IPS-15b (cell line): ENCODE data around the gene NTRK3.
"Not testable (repeated sequence)": the region's sequence is repeated elsewhere in the genome, so short reads cannot be mapped to it uniquely, and the experiment has no call there.

ENCODE experiments used
- H3K27me3 ChIP-seq: one replicate; pipeline ENCODE4 v1.6.1; 2013; ENCODE audit warnings: low read length; ENCODE audit not compliant: control insufficient read depth, insufficient read depth
- H3K36me3 ChIP-seq: one replicate; pipeline ENCODE4 v1.6.1; 2013; ENCODE audit warnings: low read length; ENCODE audit not compliant: control insufficient read depth, insufficient read depth
- H3K4me1 ChIP-seq: one replicate; pipeline ENCODE4 v1.6.1; 2013; ENCODE audit warnings: mild to moderate bottlenecking, low read length; ENCODE audit not compliant: control insufficient read depth, insufficient read depth
- H3K4me3 ChIP-seq: one replicate; pipeline ENCODE4 v1.5.1; 2013; ENCODE audit warnings: low read depth, low read length
- H3K9ac ChIP-seq: one replicate; pipeline ENCODE4 v1.6.1; 2013; ENCODE audit warnings: low read depth, mild to moderate bottlenecking, low read length
- H3K9me3 ChIP-seq: one replicate; pipeline ENCODE4 v1.6.1; 2013; ENCODE audit warnings: mild to moderate bottlenecking, low read length; ENCODE audit not compliant: control insufficient read depth, insufficient read depth

Gene NTRK3

GRCh38 chr15:88057836-88058235 lies 198.7 kb downstream of the NTRK3 start:
- Histone ChIP-seq H3K9me3 (no peaks in the 10 kb centered on the region), H3K4me1 (no peaks in the 10 kb centered on the region), H3K36me3 (no peaks in the 10 kb centered on the region), H3K4me3 (no peak overlapping the region), H3K9ac (no peak overlapping the region), H3K27me3 (no peaks in the 10 kb centered on the region)

DNA sequence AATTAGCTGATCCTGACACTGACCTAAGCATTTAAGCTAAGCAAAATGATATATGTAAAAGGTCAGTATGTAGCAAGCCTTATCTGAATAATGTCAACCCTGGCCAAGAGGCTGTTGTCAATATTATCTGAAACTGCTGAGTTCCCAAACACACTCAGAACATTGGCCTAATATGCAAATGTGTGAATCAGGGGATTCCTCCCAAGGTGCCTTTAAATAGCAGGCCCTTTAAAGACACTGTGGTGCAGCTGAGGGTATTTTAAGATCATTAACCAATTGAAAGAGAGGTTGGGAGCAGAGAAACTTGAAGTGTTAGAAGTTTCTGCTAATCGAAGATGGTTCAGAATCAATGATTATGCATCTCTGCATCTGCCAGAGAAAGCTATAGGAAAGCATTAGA lies 207.0 kb downstream of the NTRK3 start:
- no peaks in the 10 kb centered on the region for H3K9me3 ChIP-seq
- no peak overlapping the region for H3K9ac ChIP-seq
- H3K4me3 ChIP-seq, result no peak overlapping the region
- no peaks in the 10 kb centered on the region for H3K27me3 ChIP-seq
- peaks cover 7% of the 10 kb centered on the region for H3K4me1 ChIP-seq
- H3K36me3 ChIP-seq, result no peaks in the 10 kb centered on the region

DNA sequence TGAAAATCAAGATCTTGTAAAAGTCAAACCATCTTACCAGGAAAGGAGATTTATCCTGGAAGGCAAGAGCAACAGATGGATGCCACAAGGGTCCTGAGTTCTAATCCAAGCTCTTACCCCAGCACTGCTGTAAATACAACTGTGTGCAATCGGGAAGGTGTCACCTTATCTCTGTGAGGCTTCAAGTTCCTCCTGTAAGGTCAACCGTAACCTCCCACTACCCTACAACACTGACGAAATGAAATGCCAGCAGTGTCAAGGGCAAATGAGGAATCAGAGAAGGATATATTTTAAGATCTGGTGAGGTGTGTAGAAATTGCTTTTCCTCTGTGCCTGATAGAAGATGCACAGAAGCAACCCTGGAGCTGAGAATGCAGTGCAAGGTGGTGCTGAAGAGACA lies 207.8 kb downstream of the NTRK3 start:
- H3K9me3 ChIP-seq, result no peaks in the 10 kb centered on the region
- no peak overlapping the region for H3K9ac ChIP-seq
- H3K4me1 ChIP-seq, result peaks cover 7% of the 10 kb centered on the region
- no peak overlapping the region for H3K4me3 ChIP-seq
- H3K36me3 ChIP-seq, result no peaks in the 10 kb centered on the region
- H3K27me3 ChIP-seq, result no peaks in the 10 kb centered on the region

GRCh38 chr15:88048237-88048636 lies 208.3 kb downstream of the NTRK3 start:
- H3K27me3 ChIP-seq, result no peaks in the 10 kb centered on the region
- peaks cover 7% of the 10 kb centered on the region for H3K4me1 ChIP-seq
- no peak overlapping the region for H3K9ac ChIP-seq
- no peak overlapping the region for H3K4me3 ChIP-seq
- no peaks in the 10 kb centered on the region for H3K9me3 ChIP-seq
- H3K36me3 ChIP-seq, result no peaks in the 10 kb centered on the region

DNA sequence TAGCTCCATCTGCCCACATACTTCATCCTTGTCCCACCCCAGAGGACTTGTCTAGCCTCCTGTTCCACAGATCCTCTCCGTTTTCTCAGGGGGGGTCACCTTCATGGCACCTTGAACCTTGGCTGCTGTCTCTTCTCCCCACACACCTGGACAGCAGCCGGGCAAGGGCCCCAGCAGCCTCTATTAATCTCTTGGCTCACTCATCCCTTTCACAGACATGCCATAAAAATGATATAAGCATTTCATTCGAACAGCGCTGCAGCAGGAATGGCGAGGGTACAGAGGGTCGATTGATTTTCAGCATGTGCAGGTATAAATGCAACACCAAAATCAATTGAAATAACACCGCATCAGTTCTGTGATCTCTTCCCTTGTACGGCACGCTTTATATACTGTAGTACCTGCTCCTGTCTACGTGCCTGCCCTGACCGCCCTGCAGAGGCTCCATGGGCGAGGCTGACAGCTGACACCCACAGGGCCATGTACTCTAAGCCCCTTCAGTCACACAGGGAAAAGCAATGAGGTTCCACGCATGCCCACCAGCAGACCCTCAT lies 209.9 kb downstream of the NTRK3 start:
- Histone ChIP-seq H3K9ac (no peak overlapping the region), H3K9me3 (no peaks in the 10 kb centered on the region), H3K27me3 (no peaks in the 10 kb centered on the region), H3K4me1 (peaks cover 7% of the 10 kb centered on the region), H3K36me3 (no peaks in the 10 kb centered on the region), H3K4me3 (no peak overlapping the region)

DNA sequence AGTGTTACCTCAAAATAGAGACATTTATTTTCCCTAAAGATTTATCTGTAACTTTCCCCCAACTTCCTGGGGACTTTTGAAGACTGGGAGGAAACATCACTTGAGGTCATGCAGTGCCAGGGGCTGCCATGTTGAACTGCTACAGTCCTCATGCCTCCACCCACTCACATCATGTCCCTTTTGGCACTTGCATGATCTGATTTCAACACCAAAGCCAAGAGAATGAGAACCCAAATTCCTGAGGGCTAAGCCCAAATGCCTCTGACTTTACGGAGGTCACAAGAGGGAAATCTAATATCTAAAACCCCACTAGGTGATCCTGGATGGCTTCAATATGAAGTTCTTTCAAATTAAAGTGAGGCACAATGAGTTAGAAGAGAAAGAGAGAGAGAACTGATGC lies 213.1 kb downstream of the NTRK3 start:
- H3K4me1 ChIP-seq, result no peaks in the 10 kb centered on the region
- H3K36me3 ChIP-seq, result no peaks in the 10 kb centered on the region
- H3K4me3 ChIP-seq, result no peak overlapping the region
- no peaks in the 10 kb centered on the region for H3K9me3 ChIP-seq
- H3K27me3 ChIP-seq, result no peaks in the 10 kb centered on the region
- H3K9ac ChIP-seq, result no peak overlapping the region

DNA sequence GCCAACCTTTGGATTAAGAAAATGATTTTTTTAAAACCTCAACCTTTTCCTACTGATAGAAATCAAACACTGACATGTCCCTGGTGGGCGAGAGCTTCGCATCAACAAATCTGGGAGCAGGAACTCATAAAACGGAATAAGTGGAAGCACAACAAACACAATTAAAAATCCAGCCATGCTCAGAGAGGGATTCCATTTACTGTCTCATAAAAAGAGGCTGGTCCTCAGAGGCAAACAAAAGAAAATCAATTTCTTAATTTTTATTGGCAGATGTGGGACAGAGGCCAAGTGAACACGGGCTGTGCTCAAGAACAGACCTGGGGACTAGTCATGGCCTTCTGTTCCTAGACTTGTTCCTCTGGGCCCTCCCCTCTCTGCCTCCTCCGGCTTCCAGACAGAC lies 214.5 kb downstream of the NTRK3 start:
- Histone ChIP-seq H3K27me3 (no peaks in the 10 kb centered on the region), H3K9ac (no peak overlapping the region), H3K4me3 (no peak overlapping the region), H3K36me3 (no peaks in the 10 kb centered on the region), H3K9me3 (no peaks in the 10 kb centered on the region), H3K4me1 (no peaks in the 10 kb centered on the region)

DNA sequence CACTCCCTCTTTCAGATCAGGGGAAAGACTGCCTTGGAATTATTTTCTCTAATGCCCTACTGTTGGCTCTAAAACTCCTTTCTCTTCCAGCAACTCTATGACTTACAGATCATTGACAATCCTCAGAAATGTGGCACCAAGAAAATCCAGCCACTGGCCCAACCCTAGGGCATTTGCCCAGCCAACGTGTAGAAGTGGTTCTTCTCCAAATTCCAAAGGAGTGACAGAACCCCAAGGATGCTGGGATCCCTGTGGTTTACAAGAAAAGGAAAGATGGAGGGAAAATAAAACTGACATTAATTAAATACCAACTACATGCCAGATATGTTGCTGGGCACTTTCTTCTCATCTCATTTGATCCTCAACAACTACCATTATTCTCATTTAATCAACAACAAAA lies 216.0 kb downstream of the NTRK3 start:
- Histone ChIP-seq H3K27me3 (no peaks in the 10 kb centered on the region), H3K9me3 (no peaks in the 10 kb centered on the region), H3K4me1 (peaks cover 9% of the 10 kb centered on the region), H3K4me3 (no peak overlapping the region), H3K36me3 (no peaks in the 10 kb centered on the region), H3K9ac (no peak overlapping the region)

GRCh38 chr15:88038261-88038660 lies 218.3 kb downstream of the NTRK3 start:
- H3K36me3 ChIP-seq, result no peaks in the 10 kb centered on the region
- peaks cover 19% of the 10 kb centered on the region for H3K4me1 ChIP-seq
- H3K27me3 ChIP-seq, result no peaks in the 10 kb centered on the region
- no peak overlapping the region for H3K9ac ChIP-seq
- H3K4me3 ChIP-seq, result no peak overlapping the region
- H3K9me3 ChIP-seq, result no peaks in the 10 kb centered on the region

DNA sequence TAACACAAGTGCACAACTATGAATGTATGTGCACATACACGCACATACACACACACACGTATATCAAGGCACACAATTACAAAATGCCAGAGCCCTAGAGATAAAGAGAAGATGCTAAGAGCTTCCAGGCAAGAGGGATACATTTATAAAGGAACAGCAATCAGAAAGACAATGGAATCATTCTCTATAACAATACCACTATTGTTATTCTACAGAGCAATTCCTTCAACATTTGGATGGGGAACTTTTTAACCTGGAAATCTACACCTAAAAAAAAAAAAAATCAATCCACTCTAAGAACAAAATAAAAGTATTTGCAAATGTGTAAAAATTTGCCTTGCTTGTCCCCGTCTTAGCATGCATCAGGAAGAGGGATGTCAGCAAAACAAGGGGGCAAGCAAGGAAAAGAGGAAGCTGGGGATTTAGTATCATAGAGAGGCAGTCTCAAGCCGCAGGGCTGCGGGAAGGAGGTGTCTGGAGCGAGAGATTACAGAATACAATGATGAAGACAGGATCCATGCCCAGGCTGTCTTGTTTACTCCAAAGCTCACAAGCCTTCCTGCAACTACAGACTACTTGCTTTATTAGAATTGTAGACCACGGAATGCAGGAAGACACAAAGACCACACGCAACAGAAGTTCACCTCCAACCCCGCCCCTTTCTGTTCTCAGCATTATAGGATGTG lies 220.2 kb downstream of the NTRK3 start:
- Histone ChIP-seq H3K36me3 (no peaks in the 10 kb centered on the region), H3K27me3 (no peaks in the 10 kb centered on the region), H3K4me1 (peaks cover 19% of the 10 kb centered on the region), H3K9ac (no peak overlapping the region), H3K4me3 (no peak overlapping the region), H3K9me3 (no peaks in the 10 kb centered on the region)

- peaks cover 19% of the 10 kb centered on the region for H3K4me1 ChIP-seq
- no peaks in the 10 kb centered on the region for H3K9me3 ChIP-seq
- no peaks in the 10 kb centered on the region for H3K36me3 ChIP-seq
- no peaks in the 10 kb centered on the region for H3K27me3 ChIP-seq
- H3K4me3 ChIP-seq, result no peak overlapping the region
- H3K9ac ChIP-seq, result no peak overlapping the region
These were observed 221.2 kb downstream of the NTRK3 start for GRCh38 chr15:88035381-88035780.

DNA sequence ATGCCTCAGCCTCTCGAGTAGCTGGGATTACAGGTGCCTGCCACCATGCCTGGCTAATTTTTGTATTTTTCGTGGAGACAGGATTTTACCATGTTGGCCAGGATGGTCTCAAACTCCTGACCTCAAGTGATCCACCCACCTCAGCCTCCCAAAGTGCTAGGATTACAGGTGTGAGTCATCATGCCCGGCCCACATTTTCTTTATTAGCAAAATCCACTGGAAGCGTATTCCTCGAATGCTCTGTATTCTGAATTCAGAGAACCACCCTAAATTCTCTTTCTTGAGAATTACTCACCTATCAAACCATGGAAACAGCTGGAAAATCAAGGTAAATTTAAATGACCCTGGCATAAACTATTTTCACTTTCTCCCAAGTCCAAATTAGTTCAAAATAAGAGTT lies 223.1 kb downstream of the NTRK3 start:
- peaks cover 19% of the 10 kb centered on the region for H3K4me1 ChIP-seq
- H3K4me3 ChIP-seq, H3K9ac ChIP-seq: not testable (repeated sequence)

More for the DNA sequence above, 223.1 kb downstream of the NTRK3 start:
- H3K36me3 ChIP-seq, H3K27me3 ChIP-seq, H3K9me3 ChIP-seq: not testable (repeated sequence)
